H1 (cell line): ENCODE results near the gene FCGR2B. TPM values are rescaled to one million over a fixed set of nuclear protein-coding genes. Genes with fewer than 3 reads are reported as not detected.

Experiments
- CTCF ChIA-PET: fragments of 300-600 bp; sonication (Branson Sonifier 250); formaldehyde crosslinking; loops from one replicate; lab custom pipeline; 2021; ENCODE audit not compliant: partially characterized antibody; lab: Charles Lee
- POLR2A ChIA-PET: fragments of 300-600 bp; sonication (Branson Sonifier 250); formaldehyde crosslinking; loops from one replicate; lab custom pipeline; 2021; ENCODE audit warnings: inconsistent platforms; ENCODE audit not compliant: partially characterized antibody; lab: Charles Lee
- DNase-seq, 2 experiments: peaks; one replicate each; pipeline versions ENCODE4 v3.0.0 to v3.0.0-alpha.2; 2010 to 2022; ENCODE audit warnings: low spot score in 2 of 2, low read depth in 1 of 2, mixed read lengths in 1 of 2
- FAIRE-seq: peaks from 2 replicates; lab custom pipeline; 2011; peaks lifted over from hg19 to GRCh38; lab: Jason Lieb, UNC
- H2AFZ ChIP-seq: 2 replicates; pipeline ENCODE4 v1.8.1; 2012; ENCODE audit warnings: low read length, inconsistent platforms
- H2AK5ac ChIP-seq: 2 replicates; pipeline ENCODE4 v1.6.1; 2013; ENCODE audit warnings: low read depth, low read length
- H2BK120ac ChIP-seq: replicated peaks from 2 replicates; pipeline ENCODE3; 2013; ENCODE audit warnings: low read depth, low read length, inconsistent platforms
- H2BK12ac ChIP-seq: 2 replicates; pipeline ENCODE4 v1.6.1; 2013; ENCODE audit warnings: low read depth, low read length
- H2BK15ac ChIP-seq: 2 replicates; pipeline ENCODE4 v1.6.1; 2013; ENCODE audit warnings: low read length
- H2BK20ac ChIP-seq: 2 replicates; pipeline ENCODE4 v1.6.1; 2013; ENCODE audit warnings: low read length
- H2BK5ac ChIP-seq: 2 replicates; pipeline ENCODE4 v1.6.1; 2013; ENCODE audit warnings: low read depth, low read length
- H3K14ac ChIP-seq: 2 replicates; pipeline ENCODE4 v1.6.1; 2013; ENCODE audit warnings: inconsistent platforms; ENCODE audit not compliant: insufficient read length
- H3K18ac ChIP-seq: 2 replicates; pipeline ENCODE4 v1.6.1; 2013; ENCODE audit warnings: low read length; ENCODE audit errors: extremely low read depth
- H3K23ac ChIP-seq: 2 replicates; pipeline ENCODE4 v1.6.1; 2013; ENCODE audit warnings: inconsistent platforms; ENCODE audit not compliant: insufficient read length
- H3K23me2 ChIP-seq: 2 replicates; pipeline ENCODE4 v1.6.1; 2013; ENCODE audit warnings: low read depth, low read length
- H3K27ac ChIP-seq: 2 replicates; pipeline ENCODE4 v1.6.1; 2011; ENCODE audit warnings: low read depth, low read length, inconsistent platforms
- H3K27me3 ChIP-seq, 4 experiments: replicated peaks in 1 of 4; 1 replicate in 1 of 4; 2 replicates in 3 of 4; pipeline versions ENCODE4 v1.6.1 to v1.8.1; 2011 to 2013; ENCODE audit warnings: low read length in 3 of 4, mild to moderate bottlenecking in 3 of 4, inconsistent platforms in 2 of 4, mixed read lengths in 2 of 4, moderate library complexity in 1 of 4; ENCODE audit not compliant: control insufficient read depth in 3 of 4, insufficient read depth in 3 of 4; ENCODE audit errors: extremely low read depth in 1 of 4
- H3K36me3 ChIP-seq, 4 experiments: 2 replicates each; pipeline versions ENCODE4 v1.6.1 to v1.8.1; 2011 to 2013; ENCODE audit warnings: mild to moderate bottlenecking in 4 of 4, low read length in 3 of 4, moderate library complexity in 2 of 4, control low read depth in 1 of 4, inconsistent platforms in 1 of 4; ENCODE audit not compliant: insufficient read depth in 4 of 4, control insufficient read depth in 2 of 4
- H3K4ac ChIP-seq: replicated peaks from 2 replicates; pipeline ENCODE3; 2013; ENCODE audit warnings: low read length, low read depth, mixed read lengths, inconsistent platforms; ENCODE audit not compliant: insufficient read length
- H3K4me1 ChIP-seq, 4 experiments: replicated peaks in 1 of 4; 1 replicate in 1 of 4; 2 replicates in 3 of 4; pipeline versions ENCODE4 v1.6.1 to v1.8.1; 2011 to 2013; ENCODE audit warnings: low read length in 3 of 4, inconsistent platforms in 2 of 4, mixed read lengths in 1 of 4; ENCODE audit not compliant: insufficient read depth in 4 of 4, control insufficient read depth in 3 of 4
- H3K4me2 ChIP-seq, 2 experiments: 2 replicates each; pipeline versions ENCODE4 v1.6.1 to v1.8.1; 2011 to 2013; ENCODE audit warnings: low read depth in 2 of 2, low read length in 2 of 2, control low read depth in 1 of 2, inconsistent platforms in 1 of 2, mild to moderate bottlenecking in 1 of 2; ENCODE audit not compliant: insufficient read depth in 1 of 2
- H3K4me3 ChIP-seq, 4 experiments: fragments of 200-600, 300-600 bp in 1 of 4; sonication (generic), shearing (Covaris generic), sonication (Bioruptor Twin) in 1 of 4; 2 replicates each; pipeline versions ENCODE4 v1.5.1 to v1.8.1; 2011 to 2016; ENCODE audit warnings: low read length in 4 of 4, low read depth in 3 of 4, control low read depth in 2 of 4, inconsistent platforms in 2 of 4, mild to moderate bottlenecking in 2 of 4, mixed read lengths in 1 of 4, moderate library complexity in 1 of 4; ENCODE audit not compliant: insufficient read depth in 2 of 4; ENCODE audit errors: extremely low read depth in 1 of 4
- H3K56ac ChIP-seq: replicated peaks from 2 replicates; pipeline ENCODE3; 2013; ENCODE audit warnings: low read depth, mild to moderate bottlenecking, mixed read lengths, low read length, inconsistent platforms; ENCODE audit not compliant: insufficient read length
- H3K79me1 ChIP-seq: 2 replicates; pipeline ENCODE4 v1.6.1; 2013; ENCODE audit warnings: low read depth, low read length, control low read depth
- H3K79me2 ChIP-seq, 2 experiments: 2 replicates each; pipeline versions ENCODE4 v1.6.1 to v1.8.1; 2012 to 2013; ENCODE audit warnings: low read length in 2 of 2, mild to moderate bottlenecking in 2 of 2, inconsistent platforms in 1 of 2; ENCODE audit not compliant: insufficient read depth in 2 of 2, control insufficient read depth in 1 of 2
- H3K9ac ChIP-seq, 4 experiments: replicated peaks in 1 of 4; 1 replicate in 1 of 4; 2 replicates in 3 of 4; pipeline versions ENCODE4 v1.6.1 to v1.8.1; 2011 to 2013; ENCODE audit warnings: low read depth in 3 of 4, low read length in 3 of 4, control low read depth in 2 of 4, mild to moderate bottlenecking in 2 of 4, moderate library complexity in 2 of 4, inconsistent platforms in 1 of 4; ENCODE audit errors: extremely low read depth in 1 of 4
- H3K9me3 ChIP-seq, 2 experiments: 2 replicates each; pipeline versions ENCODE4 v1.6.1 to v1.8.1; 2012 to 2013; ENCODE audit warnings: mild to moderate bottlenecking in 2 of 2, moderate library complexity in 2 of 2, control low read depth in 1 of 2, inconsistent platforms in 1 of 2, low read depth in 1 of 2, low read length in 1 of 2, mixed read lengths in 1 of 2; ENCODE audit not compliant: insufficient read depth in 2 of 2
- H4K20me1 ChIP-seq, 2 experiments: replicated peaks in 1 of 2; 2 replicates each; pipeline versions ENCODE3 to v1.8.1; 2011 to 2013; ENCODE audit warnings: inconsistent platforms in 2 of 2, low read length in 2 of 2, mild to moderate bottlenecking in 1 of 2; ENCODE audit not compliant: insufficient read depth in 2 of 2, control insufficient read depth in 1 of 2
- H4K5ac ChIP-seq: 2 replicates; pipeline ENCODE4 v1.6.1; 2013; ENCODE audit warnings: low read length, low read depth, mixed read lengths, inconsistent platforms; ENCODE audit not compliant: insufficient read length
- H4K8ac ChIP-seq: 2 replicates; pipeline ENCODE4 v1.8.0; 2013; ENCODE audit warnings: mild to moderate bottlenecking, moderate library complexity, low read length, inconsistent platforms; ENCODE audit not compliant: insufficient read depth; ENCODE audit errors: extremely low read depth
- H4K91ac ChIP-seq: replicated peaks from 2 replicates; pipeline ENCODE3; 2013; ENCODE audit warnings: low read length, mixed read lengths, inconsistent platforms; ENCODE audit not compliant: insufficient read length
- ASH2L ChIP-seq: fragments of 200-600, 300-600 bp; sonication (generic); IDR thresholded peaks from one replicate; pipeline ENCODE4 v1.7.1; 2017; ENCODE audit warnings: low read length
- CBX5 ChIP-seq: fragments of 300-800, 300-1000 bp; sonication (generic); IDR thresholded peaks from 2 replicates; pipeline ENCODE4 v1.7.1; 2016; ENCODE audit warnings: antibody characterized with exemption, low read length, low read depth
- CBX8 ChIP-seq: fragments of 300-800, 300-1000 bp; sonication (generic); IDR thresholded peaks from 2 replicates; pipeline ENCODE4 v1.7.1; 2016; ENCODE audit warnings: low read depth, low read length, borderline replicate concordance
- HDAC2 ChIP-seq, 2 experiments: fragments of 300-600 bp in 1 of 2; sonication (generic) in 1 of 2; IDR thresholded peaks; 2 replicates each; pipeline ENCODE4 v1.6.1; 2011 to 2012; ENCODE audit warnings: low read depth in 2 of 2, low read length in 2 of 2, mild to moderate bottlenecking in 2 of 2, moderate library complexity in 2 of 2, borderline replicate concordance in 1 of 2, inconsistent platforms in 1 of 2
- PHF8 ChIP-seq: fragments of 200-600 bp; sonication (generic); conservative IDR thresholded peaks from 2 replicates; pipeline ENCODE4 v1.7.1; 2012; ENCODE audit warnings: low read depth, mild to moderate bottlenecking, inconsistent platforms, low read length, moderate library complexity
- POLR2AphosphoS5 ChIP-seq: IDR thresholded peaks from 2 replicates; pipeline ENCODE4 v1.6.1; 2011; ENCODE audit warnings: low read depth, low read length
- SIN3A ChIP-seq, 2 experiments: IDR thresholded peaks in 1 of 2; conservative IDR thresholded peaks in 1 of 2; 2 replicates each; pipeline ENCODE4 v1.6.1; 2011 to 2012; ENCODE audit warnings: low read length in 2 of 2, improper control_type of control experiment in 1 of 2, low read depth in 1 of 2, mild to moderate bottlenecking in 1 of 2
- SRF ChIP-seq: IDR thresholded peaks from 2 replicates; pipeline ENCODE4 v1.6.1; 2011; ENCODE audit warnings: mild to moderate bottlenecking, low read depth, low read length, moderate library complexity
- WGBS, 2 experiments: shearing (Covaris generic) in 1 of 2; methylation state at CpG; one replicate each; pipeline versions ENCODE4 v1.1.6 to v1.1.7; 2013 to 2015; ENCODE audit warnings: low lambda C conversion rate in 2 of 2, mixed read lengths in 2 of 2, inconsistent platforms in 1 of 2, low coverage in 1 of 2, missing lambda C conversion rate in 1 of 2; ENCODE audit not compliant: insufficient replicate concordance in 2 of 2, insufficient coverage in 1 of 2, insufficient read length in 1 of 2; ENCODE audit errors: extremely low coverage in 1 of 2, missing lambda C conversion rate in 1 of 2; 5-methylcytosine and 5-hydroxymethylcytosine counted together
- polyA plus RNA-seq, 7 experiments: library from polyadenylated mRNA; depleted of rRNA in 3 of 7; stranded (reverse) in 5 of 7; unstranded in 2 of 7; fragments of >200 nt in 5 of 7; fragments of 200-250 nt in 2 of 7; gene quantifications; 1 replicate in 5 of 7; 2 replicates in 1 of 7; 4 replicates in 1 of 7; pipeline versions ENCODE4 v1.2.1 to v1.2.3, GENCODE V29; 2011 to 2013; ENCODE audit warnings: missing spikeins in 2 of 7, mixed read lengths in 2 of 7
- total RNA-seq: library from RNA; stranded (reverse); fragmentation: NEBNext Ultra II Directional; extraction: Animal tissue kit (Norgen Biotek cat#: 25700); gene quantifications from 2 replicates; pipeline ENCODE4 v1.2.1, GENCODE V29; 2021
- TF ChIP-seq, protein P1 (sequence below): IDR thresholded peaks from 2 replicates; pipeline ENCODE4 v1.6.1; 2011; ENCODE audit warnings: low read length, improper control_type of control experiment
- TF ChIP-seq, protein P2 (sequence below): IDR thresholded peaks from 2 replicates; pipeline ENCODE4 v1.6.1; 2012; ENCODE audit warnings: inconsistent platforms
- TF ChIP-seq, protein P3 (sequence below): IDR thresholded peaks from 2 replicates; pipeline ENCODE4 v1.6.1; 2011; ENCODE audit warnings: low read depth, mild to moderate bottlenecking, low read length; ENCODE audit not compliant: insufficient read depth

Gene FCGR2B
- total and polyA plus RNA-seq, 2 of the 8 experiments (the other 6 are each of a cell fraction or from before 2014, with no cell fraction given): 0.05 TPM; not detected in 1

DNA sequence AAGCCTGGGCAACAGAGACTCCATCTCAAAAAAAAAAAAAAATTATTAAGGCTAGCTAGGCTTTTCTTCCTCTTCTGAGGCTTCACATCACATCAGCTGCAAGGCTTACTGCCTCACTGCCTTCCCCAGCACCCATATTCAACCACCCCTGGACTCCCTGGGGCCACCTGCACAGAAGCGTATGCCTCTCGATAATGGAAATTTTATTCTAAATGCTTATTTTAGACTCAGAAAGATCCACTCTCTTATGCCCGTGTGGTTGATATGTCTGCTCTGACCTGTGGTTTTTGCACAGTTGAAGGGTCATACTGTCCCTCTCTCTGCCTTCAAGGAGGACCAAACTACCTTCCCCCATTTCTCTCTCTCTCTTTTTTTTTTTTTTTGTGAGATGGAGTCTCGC lies 42.6 kb downstream of the FCGR2B start:
- no peak overlapping the region for H3K56ac ChIP-seq
- DNase-seq (no peak), FAIRE-seq (no peak)
- H4K20me1 ChIP-seq: no peaks in the 10 kb centered on the region
- no peak overlapping the region for H4K5ac ChIP-seq
- no peak overlapping the region for H3K27ac ChIP-seq
- no peak overlapping the region for H3K4me3 ChIP-seq
- peaks cover 0 to 2% (median 0%) of the 10 kb centered on the region in 4 experiments; a peak in 1 of 7 replicates for H3K27me3 ChIP-seq
- H3K79me1 ChIP-seq: no peaks in the 10 kb centered on the region
- no peak overlapping the region for H4K8ac ChIP-seq
- no peak overlapping the region for H2BK5ac ChIP-seq
- no peaks in the 10 kb centered on the region for H3K4me1 ChIP-seq
- H3K9me3 ChIP-seq: no peaks in the 10 kb centered on the region
- no peak overlapping the region for H3K14ac ChIP-seq
- no peaks in the 10 kb centered on the region for H3K36me3 ChIP-seq
- no peaks in the 10 kb centered on the region for H3K79me2 ChIP-seq
- WGBS, 2 experiments: 64% methylated on average over 3 of the region's 4 CpGs; no CpG with 5 or more reads in 1 of the 2 experiments
- no peaks in the 10 kb centered on the region for H3K23me2 ChIP-seq
- H2AK5ac ChIP-seq: no peak overlapping the region
- no peak overlapping the region for H2BK15ac ChIP-seq
- H2BK20ac ChIP-seq: no peak overlapping the region
- no peak overlapping the region for H3K23ac ChIP-seq
- no peak overlapping the region for H2BK12ac ChIP-seq
- CTCF ChIA-PET: no interaction called here
- no peak overlapping the region for H2BK120ac ChIP-seq
- no peak overlapping the region for H3K18ac ChIP-seq
- H4K91ac ChIP-seq: no peak overlapping the region
- H3K4me2 ChIP-seq: no peak overlapping the region
- H3K9ac ChIP-seq: no peak overlapping the region; a peak in 1 of 7 replicates
- POLR2A ChIA-PET: no interaction called here
- H3K4ac ChIP-seq: no peak overlapping the region
- H2AFZ ChIP-seq: no peak overlapping the region
- TF ChIP-seq ASH2L: no peak
- TF ChIP-seq, protein P1, sequence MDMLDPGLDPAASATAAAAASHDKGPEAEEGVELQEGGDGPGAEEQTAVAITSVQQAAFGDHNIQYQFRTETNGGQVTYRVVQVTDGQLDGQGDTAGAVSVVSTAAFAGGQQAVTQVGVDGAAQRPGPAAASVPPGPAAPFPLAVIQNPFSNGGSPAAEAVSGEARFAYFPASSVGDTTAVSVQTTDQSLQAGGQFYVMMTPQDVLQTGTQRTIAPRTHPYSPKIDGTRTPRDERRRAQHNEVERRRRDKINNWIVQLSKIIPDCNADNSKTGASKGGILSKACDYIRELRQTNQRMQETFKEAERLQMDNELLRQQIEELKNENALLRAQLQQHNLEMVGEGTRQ: no peak
- TF ChIP-seq, protein P2, sequence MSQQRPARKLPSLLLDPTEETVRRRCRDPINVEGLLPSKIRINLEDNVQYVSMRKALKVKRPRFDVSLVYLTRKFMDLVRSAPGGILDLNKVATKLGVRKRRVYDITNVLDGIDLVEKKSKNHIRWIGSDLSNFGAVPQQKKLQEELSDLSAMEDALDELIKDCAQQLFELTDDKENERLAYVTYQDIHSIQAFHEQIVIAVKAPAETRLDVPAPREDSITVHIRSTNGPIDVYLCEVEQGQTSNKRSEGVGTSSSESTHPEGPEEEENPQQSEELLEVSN: no peak
- TF ChIP-seq POLR2AphosphoS5: no peak
- no peak for TF ChIP-seq CBX8
- no peak for TF ChIP-seq SRF
- TF ChIP-seq, protein P3, sequence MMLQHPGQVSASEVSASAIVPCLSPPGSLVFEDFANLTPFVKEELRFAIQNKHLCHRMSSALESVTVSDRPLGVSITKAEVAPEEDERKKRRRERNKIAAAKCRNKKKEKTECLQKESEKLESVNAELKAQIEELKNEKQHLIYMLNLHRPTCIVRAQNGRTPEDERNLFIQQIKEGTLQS: no peak
- no peak for TF ChIP-seq HDAC2 (IDR thresholded peaks at IDR 0.05; ENCODE audit: borderline replicate concordance in 1 of 2, low read depth in 2 of 2, low read length in 2 of 2)
- no peak for TF ChIP-seq SIN3A (conservative IDR thresholded peaks at IDR 0.05 in 1 of 2, IDR thresholded peaks at IDR 0.05 in 1 of 2; ENCODE audit: low read depth in 1 of 2, low read length in 2 of 2)
- TF ChIP-seq CBX5: no peak
- no peak for TF ChIP-seq PHF8
